GM23248 (cell line): ENCODE measurements around the gene LMNB1. TPM values are rescaled to one million over a fixed set of nuclear protein-coding genes. Genes with fewer than 3 reads are reported as not detected.
A peak's percentile ranks its signal among the peaks of the same experiment; 100 is the strongest.

Experiments
- DNase-seq: peaks from one replicate; pipeline ENCODE4 v3.0.0-alpha.2; 2015
- H2AFZ ChIP-seq: fragments of 200-600 bp; sonication (generic); 2 replicates; pipeline ENCODE4 v1.6.1; 2016; ENCODE audit warnings: antibody characterized with exemption
- H3F3A ChIP-seq: fragments of 200-600 bp; sonication (generic); 2 replicates; pipeline ENCODE4 v1.6.1; 2016; ENCODE audit warnings: mild to moderate bottlenecking, antibody characterized with exemption, mixed run types; ENCODE audit not compliant: insufficient read depth
- H3K27ac ChIP-seq: fragments of 200-600 bp; sonication (generic); 2 replicates; pipeline ENCODE4 v1.5.1; 2016; ENCODE audit warnings: mild to moderate bottlenecking
- H3K27me3 ChIP-seq: fragments of 200-600 bp; sonication (generic); replicated peaks from 2 replicates; pipeline ENCODE4 v1.6.1; 2016; ENCODE audit warnings: mild to moderate bottlenecking; ENCODE audit not compliant: insufficient read depth
- H3K36me3 ChIP-seq: fragments of 200-600 bp; sonication (generic); 2 replicates; pipeline ENCODE4 v1.6.1; 2016; ENCODE audit warnings: low read depth, mild to moderate bottlenecking
- H3K4me1 ChIP-seq: fragments of 200-600 bp; sonication (generic); 2 replicates; pipeline ENCODE4 v1.6.1; 2016; ENCODE audit warnings: mild to moderate bottlenecking; ENCODE audit not compliant: insufficient read depth
- H3K4me2 ChIP-seq: fragments of 200-600 bp; sonication (generic); one replicate; pipeline ENCODE4 v1.6.1; 2016; ENCODE audit warnings: mild to moderate bottlenecking; ENCODE audit not compliant: unreplicated experiment
- H3K4me3 ChIP-seq: fragments of 200-600 bp; sonication (generic); 2 replicates; pipeline ENCODE4 v1.5.1; 2016; ENCODE audit warnings: mild to moderate bottlenecking
- H3K79me2 ChIP-seq: fragments of 200-600 bp; sonication (generic); 2 replicates; pipeline ENCODE4 v1.6.1; 2016; ENCODE audit warnings: mild to moderate bottlenecking; ENCODE audit not compliant: insufficient read depth
- H3K9ac ChIP-seq: fragments of 200-600 bp; sonication (generic); 2 replicates; pipeline ENCODE4 v1.6.1; 2016; ENCODE audit warnings: mild to moderate bottlenecking
- H3K9me2 ChIP-seq: fragments of 200-600 bp; sonication (generic); 2 replicates; pipeline ENCODE4 v1.6.1; 2016; ENCODE audit warnings: mixed run types, mild to moderate bottlenecking, moderate library complexity; ENCODE audit not compliant: insufficient read depth
- H3K9me3 ChIP-seq: fragments of 200-600 bp; sonication (generic); one replicate; pipeline ENCODE4 v1.6.1; 2017; ENCODE audit warnings: low read depth
- H4K20me1 ChIP-seq: fragments of 200-600 bp; sonication (generic); 2 replicates; pipeline ENCODE4 v1.6.0; 2016; ENCODE audit not compliant: insufficient read depth
- EZH2 ChIP-seq: fragments of 200-600 bp; sonication (generic); IDR thresholded peaks from 2 replicates; pipeline ENCODE4 v1.6.1; 2018; ENCODE audit warnings: antibody characterized with exemption, mild to moderate bottlenecking; ENCODE audit not compliant: insufficient read depth, poor library complexity, severe bottlenecking
- EZH2phosphoT487 ChIP-seq: fragments of 200-600 bp; sonication (generic); IDR thresholded peaks from 2 replicates; pipeline ENCODE4 v1.6.1; 2018; ENCODE audit warnings: antibody characterized with exemption, moderate library complexity, mild to moderate bottlenecking, low read depth; ENCODE audit not compliant: insufficient read depth
- WGBS, 2 experiments: methylation state at CpG; one replicate each; pipeline ENCODE4 v1.1.6; 2015 to 2017; ENCODE audit warnings: low lambda C conversion rate in 2 of 2, low coverage in 1 of 2; ENCODE audit errors: missing lambda C conversion rate in 2 of 2; 5-methylcytosine and 5-hydroxymethylcytosine counted together
- in situ Hi-C: fragments of 300-500 bp; cut with MboI; formaldehyde crosslinking; loops from 2 replicates; pipeline ENCODE4 v1.15.0; 2020
- polyA plus RNA-seq: library from polyadenylated mRNA; unstranded; fragments of >200 nt; fragmentation: Nextera tagmentation; extraction: Ambion mirVana; gene quantifications from 2 replicates; pipeline ENCODE4 v1.2.1, GENCODE V29; 2016
- total RNA-seq: library from RNA; depleted of rRNA; stranded (reverse); fragments of >200 nt; shearing (Covaris generic); gene quantifications from 2 replicates; pipeline ENCODE4 v1.2.3, GENCODE V29; 2014

LMNB1 gene
- total and polyA plus RNA-seq, 2 experiments from 2014 or later: 4.3 to 44.1 TPM

GRCh38 chr5:126805063-126805462 is 28.1 kb downstream of the LMNB1 start:
- Histone ChIP-seq H3K4me3 (peak overlapping the region; percentile 34), H3K9me3 (no peaks in the 10 kb centered on the region), H3K9me2 (no peaks in the 10 kb centered on the region), H3K36me3 (no peaks in the 10 kb centered on the region), H3K4me1 (peaks cover 18% of the 10 kb centered on the region), H2AFZ (no peak overlapping the region), H3F3A (peaks cover 17% of the 10 kb centered on the region), H3K27me3 (no peaks in the 10 kb centered on the region), H3K27ac (no peak overlapping the region), H3K4me2 (peak overlapping the region; percentile 70), H3K79me2 (peaks cover 51% of the 10 kb centered on the region), H3K9ac (0 out of 2 replicates have a peak overlapping the region, but pooled peaks have one; percentile 10), H4K20me1 (no peaks in the 10 kb centered on the region)
- DNase-seq: peak; percentile 79
- in situ Hi-C loops: no loop called here
- no peak for TF ChIP-seq EZH2phosphoT487
- no peak for TF ChIP-seq EZH2
- WGBS, 2 experiments: 3 to 4% methylated on average over 2 of the region's 2 CpGs

GRCh38 chr5:126808521-126808988 is 31.6 kb downstream of the LMNB1 start:
- Histone ChIP-seq H3K9me3 (no peaks in the 10 kb centered on the region), H3F3A (peaks cover 39% of the 10 kb centered on the region), H3K9me2 (no peaks in the 10 kb centered on the region), H3K36me3 (no peaks in the 10 kb centered on the region), H2AFZ (0 out of 2 replicates have a peak overlapping the region, but pooled peaks have one; percentile 14), H4K20me1 (no peaks in the 10 kb centered on the region), H3K27me3 (no peaks in the 10 kb centered on the region), H3K4me3 (no peak overlapping the region), H3K27ac (no peak overlapping the region), H3K4me1 (peaks cover 27% of the 10 kb centered on the region), H3K4me2 (peak overlapping the region; percentile 28), H3K79me2 (peaks cover 17% of the 10 kb centered on the region), H3K9ac (no peak overlapping the region)
- 51 to 62% methylated on average over 5 of the region's 5 CpGs for WGBS, 2 experiments
- peak; percentile 58 for DNase-seq
- in situ Hi-C loops: no loop called here
- no peak for TF ChIP-seq EZH2phosphoT487
- no peak for TF ChIP-seq EZH2

- Histone ChIP-seq H3K27me3 (no peaks in the 10 kb centered on the region), H3K4me3 (no peak overlapping the region), H3K4me1 (peaks cover 24% of the 10 kb centered on the region), H3F3A (peaks cover 32% of the 10 kb centered on the region), H4K20me1 (no peaks in the 10 kb centered on the region), H3K9me2 (no peaks in the 10 kb centered on the region), H3K27ac (no peak overlapping the region), H3K9me3 (no peaks in the 10 kb centered on the region), H3K9ac (no peak overlapping the region), H2AFZ (no peak overlapping the region), H3K36me3 (no peaks in the 10 kb centered on the region), H3K79me2 (peaks cover 6% of the 10 kb centered on the region; the same call in 1 of the 2 replicates), H3K4me2 (no peak overlapping the region)
- no peak for DNase-seq
- 87 to 91% methylated on average over 7 of the region's 7 CpGs for WGBS, 2 experiments
- no peak for TF ChIP-seq EZH2phosphoT487
- TF ChIP-seq EZH2: no peak
- in situ Hi-C loops: no loop called here
These were observed 33.0 kb downstream of the LMNB1 start for GRCh38 chr5:126809916-126810315.

- Histone ChIP-seq H3K27me3 (no peaks in the 10 kb centered on the region), H3K9me2 (no peaks in the 10 kb centered on the region), H3F3A (peaks cover 26% of the 10 kb centered on the region), H3K9ac (no peak overlapping the region), H3K27ac (peak overlapping the region; percentile 29), H3K4me3 (no peak overlapping the region), H2AFZ (no peak overlapping the region), H3K79me2 (peaks cover 6% of the 10 kb centered on the region; the same call in 1 of the 2 replicates), H3K4me1 (peaks cover 23% of the 10 kb centered on the region), H3K36me3 (no peaks in the 10 kb centered on the region), H4K20me1 (no peaks in the 10 kb centered on the region), H3K4me2 (no peak overlapping the region), H3K9me3 (no peaks in the 10 kb centered on the region)
- no peak for TF ChIP-seq EZH2
- no peak for TF ChIP-seq EZH2phosphoT487
- 93 to 96% methylated on average over 4 of the region's 4 CpGs for WGBS, 2 experiments
- in situ Hi-C loops: no loop called here
- DNase-seq: no peak
These were observed 33.9 kb downstream of the LMNB1 start for GRCh38 chr5:126810596-126811380.
